HepG2 (cell line): Measurements from ENCODE around the gene LIFR. TPM values are rescaled to one million over a fixed set of nuclear protein-coding genes. Genes with fewer than 3 reads are reported as not detected.

Experiments
- ATAC-seq: fragments of 200-7000 bp; cut with Tn5 transposase; 3 replicates; pipeline ENCODE4 v1.9.1; 2020; ENCODE audit warnings: mild to moderate bottlenecking, moderate library complexity
- BruUV-seq: library from RNA; stranded (reverse); fragments of 400-500 nt; replicated peaks from 2 replicates; lab custom pipeline; 2021; lab: Mats Ljungman, UMichigan
- CTCF ChIA-PET: fragments of 300-600 bp; formaldehyde crosslinking; extraction: SDS; loops from one replicate; lab custom pipeline; 2021; ENCODE audit warnings: low total read pairs, inconsistent platforms, low intra/inter-chr PET ratio; lab: Yijun Ruan, JAX
- POLR2A ChIA-PET: fragments of 350-600 bp; sonication (Branson Sonifier 250); formaldehyde crosslinking; loops from one replicate; lab custom pipeline; 2020; ENCODE audit warnings: antibody characterized with exemption, inconsistent platforms; lab: Yijun Ruan, JAX
- DNase-seq: peaks from one replicate; pipeline ENCODE4 v3.0.0-alpha.2; 2015; ENCODE audit warnings: low spot score
- FAIRE-seq: peaks from 3 replicates; lab custom pipeline; 2011; peaks lifted over from hg19 to GRCh38; lab: Jason Lieb, UNC
- H2AFZ ChIP-seq: one replicate; pipeline ENCODE4 v1.6.1; 2011; ENCODE audit warnings: low read length, inconsistent platforms
- H3K27ac ChIP-seq: fragments of 300-600 bp; 3 replicates; pipeline ENCODE4 v1.8.0; 2011; ENCODE audit warnings: mixed run types, mild to moderate bottlenecking, mixed read lengths, low read length, inconsistent platforms; ENCODE audit not compliant: insufficient read depth; ENCODE audit errors: extremely low read length
- H3K27me3 ChIP-seq, 2 experiments: fragments of 200-600 bp in 1 of 2; 2 replicates in 1 of 2; 3 replicates in 1 of 2; pipeline versions ENCODE4 v1.6.0 to v1.8.0; 2011; ENCODE audit warnings: low read length in 2 of 2, mild to moderate bottlenecking in 2 of 2, moderate library complexity in 2 of 2, inconsistent platforms in 1 of 2; ENCODE audit not compliant: insufficient read depth in 2 of 2, control insufficient read depth in 1 of 2
- H3K36me3 ChIP-seq, 2 experiments: fragments of 200-600 bp in 1 of 2; replicated peaks in 1 of 2; 2 replicates in 1 of 2; 3 replicates in 1 of 2; pipeline versions ENCODE4 v1.5.1 to v1.8.0; 2011; ENCODE audit warnings: low read length in 2 of 2, inconsistent platforms in 1 of 2; ENCODE audit not compliant: insufficient read depth in 2 of 2, control insufficient read depth in 1 of 2
- H3K4me1 ChIP-seq: 2 replicates; pipeline ENCODE4 v1.5.1; 2012; ENCODE audit warnings: low read length, inconsistent platforms; ENCODE audit not compliant: insufficient read depth
- H3K4me2 ChIP-seq: 2 replicates; pipeline ENCODE4 v1.6.0; 2011; ENCODE audit warnings: low read depth, low read length, inconsistent platforms
- H3K4me3 ChIP-seq, 3 experiments: fragments of 200-600 bp in 1 of 3; sonication (generic), shearing (Covaris generic) in 1 of 3; replicated peaks in 1 of 3; 2 replicates each; pipeline ENCODE4 v1.5.1; 2011 to 2016; ENCODE audit warnings: low read length in 3 of 3, inconsistent platforms in 2 of 3, low read depth in 2 of 3, mild to moderate bottlenecking in 2 of 3, control low read depth in 1 of 3, mixed read lengths in 1 of 3; ENCODE audit not compliant: insufficient read depth in 1 of 3
- H3K79me2 ChIP-seq: one replicate; pipeline ENCODE4 v1.6.1; 2011; ENCODE audit warnings: low read length, inconsistent platforms; ENCODE audit not compliant: insufficient read depth
- H3K9ac ChIP-seq: 2 replicates; pipeline ENCODE4 v1.6.0; 2011; ENCODE audit warnings: mild to moderate bottlenecking, low read depth, low read length, inconsistent platforms; ENCODE audit not compliant: insufficient read depth
- H3K9me3 ChIP-seq: 2 replicates; pipeline ENCODE4 v1.5.1; 2012; ENCODE audit warnings: mild to moderate bottlenecking, low read length
- H4K20me1 ChIP-seq: 2 replicates; pipeline ENCODE4 v1.6.0; 2011; ENCODE audit warnings: inconsistent platforms, mild to moderate bottlenecking, low read length, moderate library complexity; ENCODE audit not compliant: insufficient read depth
- ELK4 ChIP-seq: sonication (generic); formaldehyde crosslinking; IDR thresholded peaks from 2 replicates; pipeline ENCODE4 v1.9.0; 2021; ENCODE audit warnings: missing genetic modification reagents, borderline replicate concordance
- KAT2B ChIP-seq: fragments of 150-350 bp; IDR thresholded peaks from 2 replicates; pipeline ENCODE4 v1.6.1; 2014; ENCODE audit warnings: low read depth, low read length, borderline replicate concordance
- NFIC ChIP-seq: IDR thresholded peaks from 2 replicates; pipeline ENCODE4 v1.6.1; 2012; ENCODE audit warnings: mild to moderate bottlenecking, low read length, inconsistent platforms
- PRDM4 ChIP-seq: sonication (generic); formaldehyde crosslinking; IDR thresholded peaks from 2 replicates; pipeline ENCODE4 v1.9.0; 2021; ENCODE audit warnings: missing genetic modification reagents, borderline replicate concordance
- ZNF737 ChIP-seq: sonication (generic); formaldehyde crosslinking; IDR thresholded peaks from 2 replicates; pipeline ENCODE4 v1.5.0; 2020; ENCODE audit warnings: missing genetic modification reagents, mild to moderate bottlenecking, borderline replicate concordance
- WGBS: methylation state at CpG from one replicate; pipeline ENCODE4 v1.1.6; 2017; ENCODE audit warnings: low lambda C conversion rate; 5-methylcytosine and 5-hydroxymethylcytosine counted together
- in situ Hi-C: cut with HindIII; loops from 2 replicates; pipeline ENCODE4 v1.10.0; 2017; ENCODE audit warnings: low pct_unique_long_range_greater_than_20kb; ENCODE audit not compliant: extremely low pct_ligation_motif_present
- intact Hi-C: fragments of 100-400 bp; cut with micrococcal nuclease; formaldehyde crosslinking; loops from one replicate; pipeline ENCODE4 v1.10.0; 2022; ENCODE audit not compliant: unreplicated experiment
- polyA plus RNA-seq, 8 experiments: library from polyadenylated mRNA; depleted of rRNA in 3 of 8; stranded (reverse) in 7 of 8; unstranded in 1 of 8; fragments of >200 nt; fragmentation: Illumina TruSeq in 4 of 8; extraction: Trizol in 4 of 8; gene quantifications; 2 replicates each; pipeline versions ENCODE4 v1.2.1 to v1.2.3, GENCODE V29; 2011 to 2016; ENCODE audit warnings: low read depth in 4 of 8, missing spikeins in 1 of 8, mixed read lengths in 1 of 8; ENCODE audit not compliant: insufficient read depth in 1 of 8
- total RNA-seq, 5 experiments: library from RNA; depleted of rRNA; stranded (reverse); fragments of >200 nt; fragmentation: Illumina TruSeq; extraction: Trizol; gene quantifications; 2 replicates each; pipeline ENCODE4 v1.2.3, GENCODE V29; 2016; ENCODE audit warnings: low read depth in 1 of 5
- TF ChIP-seq, protein P1 (sequence below): sonication (generic); formaldehyde crosslinking; conservative IDR thresholded peaks from 2 replicates; pipeline ENCODE4 v1.5.0; 2020; ENCODE audit warnings: missing genetic modification reagents

The LIFR gene
- total and polyA plus RNA-seq, 2 of the 13 experiments (the other 11 are each of a cell fraction or from before 2014, with no cell fraction given) = 6.3 to 25.2 TPM

DNA sequence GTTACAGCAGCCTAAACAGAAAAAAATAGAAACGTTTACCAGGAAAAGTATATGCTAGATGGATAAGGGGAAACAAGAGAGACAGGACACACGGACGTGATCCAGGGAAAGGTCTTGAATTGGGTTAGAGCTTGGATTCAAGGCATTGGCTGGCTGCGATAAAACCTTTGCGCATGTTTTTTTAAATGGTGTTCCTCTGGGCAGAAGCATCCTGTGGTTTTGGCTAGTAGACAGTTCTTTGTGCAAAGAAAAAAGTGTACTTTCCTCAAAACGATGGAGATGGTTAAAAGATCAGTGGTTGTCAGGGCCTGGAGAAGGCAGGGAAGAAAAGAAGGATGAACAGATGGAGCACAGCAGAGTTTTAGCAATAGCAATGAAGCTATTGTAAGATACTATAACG, 37.5 kb upstream of the LIFR start:
- Histone ChIP-seq H3K4me2 (no peak overlapping the region), H3K9me3 (no peaks in the 10 kb centered on the region), H4K20me1 (no peaks in the 10 kb centered on the region), H3K27me3 (no peaks in the 10 kb centered on the region), H3K79me2 (no peaks in the 10 kb centered on the region), H3K9ac (no peak overlapping the region), H3K27ac (no peak overlapping the region), H3K4me3 (no peak overlapping the region), H3K4me1 (peaks cover 12% of the 10 kb centered on the region; the same call in 1 of the 2 replicates), H3K36me3 (no peaks in the 10 kb centered on the region), H2AFZ (no peak overlapping the region)
- POLR2A ChIA-PET = no interaction called here
- no peak for TF ChIP-seq ZNF737 (CRISPR knock-in tag)
- TF ChIP-seq, protein P1, sequence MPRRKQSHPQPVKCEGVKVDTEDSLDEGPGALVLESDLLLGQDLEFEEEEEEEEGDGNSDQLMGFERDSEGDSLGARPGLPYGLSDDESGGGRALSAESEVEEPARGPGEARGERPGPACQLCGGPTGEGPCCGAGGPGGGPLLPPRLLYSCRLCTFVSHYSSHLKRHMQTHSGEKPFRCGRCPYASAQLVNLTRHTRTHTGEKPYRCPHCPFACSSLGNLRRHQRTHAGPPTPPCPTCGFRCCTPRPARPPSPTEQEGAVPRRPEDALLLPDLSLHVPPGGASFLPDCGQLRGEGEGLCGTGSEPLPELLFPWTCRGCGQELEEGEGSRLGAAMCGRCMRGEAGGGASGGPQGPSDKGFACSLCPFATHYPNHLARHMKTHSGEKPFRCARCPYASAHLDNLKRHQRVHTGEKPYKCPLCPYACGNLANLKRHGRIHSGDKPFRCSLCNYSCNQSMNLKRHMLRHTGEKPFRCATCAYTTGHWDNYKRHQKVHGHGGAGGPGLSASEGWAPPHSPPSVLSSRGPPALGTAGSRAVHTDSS (CRISPR knock-in tag) = no peak
- no peak for TF ChIP-seq NFIC
- no peak for TF ChIP-seq ELK4 (CRISPR knock-in tag)
- no peak for TF ChIP-seq PRDM4 (CRISPR knock-in tag)
- no peak for TF ChIP-seq KAT2B
- ATAC-seq (no peak), DNase-seq (no peak), FAIRE-seq (no peak)
- WGBS = 32% methylated on average over 7 of the region's 7 CpGs
- no TSS peak for BruUV-seq
- in situ Hi-C loops = no loop called here
- intact Hi-C loops = no loop called here
- CTCF ChIA-PET = no interaction called here
